K562 (cell line): Measurements from ENCODE around the gene AP1G1. TPM values are rescaled to one million over a fixed set of nuclear protein-coding genes. Genes with fewer than 3 reads are reported as not detected.

Source experiments
- CBX3 ChIP-seq, 2 experiments: IDR thresholded peaks; 1 replicate in 1 of 2; 2 replicates in 1 of 2; pipeline ENCODE4 v1.6.1; 2012; ENCODE audit warnings: inconsistent platforms in 2 of 2, low read length in 2 of 2, borderline replicate concordance in 1 of 2, control low read depth in 1 of 2
- CREB1 ChIP-seq, 2 experiments: sonication (generic) in 1 of 2; formaldehyde crosslinking in 1 of 2; IDR thresholded peaks; 2 replicates each; pipeline versions ENCODE4 v1.6.1 to v1.8.0; 2012 to 2022; ENCODE audit warnings: inconsistent platforms in 1 of 2, mild to moderate bottlenecking in 1 of 2, missing genetic modification reagents in 1 of 2, moderate library complexity in 1 of 2
- FOXA3 ChIP-seq, 2 experiments: fragments of 450-650 bp in 1 of 2; sonication (generic) in 1 of 2; formaldehyde crosslinking; IDR thresholded peaks in 1 of 2; conservative IDR thresholded peaks in 1 of 2; 2 replicates each; pipeline versions ENCODE4 v1.4.0 to v1.8.0; 2020 to 2022; ENCODE audit warnings: mild to moderate bottlenecking in 2 of 2, missing genetic modification reagents in 1 of 2
- GTF3C2 ChIP-seq: IDR thresholded peaks from 3 replicates; pipeline ENCODE4 v1.6.1; 2011; ENCODE audit warnings: borderline replicate concordance, mild to moderate bottlenecking, moderate library complexity; ENCODE audit not compliant: insufficient read length; ENCODE audit errors: extremely low read depth
- XRCC5 ChIP-seq: fragments of 200-400 bp; formaldehyde crosslinking; IDR thresholded peaks from 2 replicates; pipeline ENCODE4 v1.6.1; 2017; ENCODE audit warnings: low read depth, mild to moderate bottlenecking, low read length
- polyA plus RNA-seq, 8 experiments: library from polyadenylated mRNA; depleted of rRNA in 4 of 8; stranded (reverse) in 5 of 8; unstranded in 3 of 8; fragments of >200 nt; fragmentation: Nextera tagmentation in 2 of 8; fragmentation: Illumina TruSeq in 1 of 8; extraction: Ambion mirVana in 2 of 8; extraction: Trizol in 1 of 8; gene quantifications; 2 replicates each; pipeline versions ENCODE4 v1.2.1 to v1.2.3, GENCODE V29; 2011 to 2014; ENCODE audit warnings: inconsistent platforms in 1 of 8, missing spikeins in 1 of 8
- total RNA-seq, 7 experiments: library from RNA; depleted of rRNA in 6 of 7; stranded (reverse); fragments of >200 nt in 6 of 7; fragmentation: Illumina TruSeq in 2 of 7; extraction: Trizol in 2 of 7; gene quantifications; 2 replicates each; pipeline versions ENCODE4 v1.2.1 to v1.2.3, GENCODE V29; 2011 to 2021; ENCODE audit warnings: low replicate concordance in 1 of 7
- TF ChIP-seq, protein P1 (sequence below): fragments of 450-650 bp; IDR thresholded peaks from 2 replicates; pipeline ENCODE4 v1.6.1; 2016; ENCODE audit warnings: mild to moderate bottlenecking, moderate library complexity
- TF ChIP-seq, protein P2 (sequence below): sonication (generic); formaldehyde crosslinking; IDR thresholded peaks from 2 replicates; pipeline ENCODE4 v1.8.0; 2022; ENCODE audit warnings: missing genetic modification reagents, mild to moderate bottlenecking, borderline replicate concordance

AP1G1 gene
- total and polyA plus RNA-seq, 9 of the 15 experiments (the other 6 are each of a cell fraction or from before 2014, with no cell fraction given): 7.0 to 59.2 (median 42.0) TPM

DNA sequence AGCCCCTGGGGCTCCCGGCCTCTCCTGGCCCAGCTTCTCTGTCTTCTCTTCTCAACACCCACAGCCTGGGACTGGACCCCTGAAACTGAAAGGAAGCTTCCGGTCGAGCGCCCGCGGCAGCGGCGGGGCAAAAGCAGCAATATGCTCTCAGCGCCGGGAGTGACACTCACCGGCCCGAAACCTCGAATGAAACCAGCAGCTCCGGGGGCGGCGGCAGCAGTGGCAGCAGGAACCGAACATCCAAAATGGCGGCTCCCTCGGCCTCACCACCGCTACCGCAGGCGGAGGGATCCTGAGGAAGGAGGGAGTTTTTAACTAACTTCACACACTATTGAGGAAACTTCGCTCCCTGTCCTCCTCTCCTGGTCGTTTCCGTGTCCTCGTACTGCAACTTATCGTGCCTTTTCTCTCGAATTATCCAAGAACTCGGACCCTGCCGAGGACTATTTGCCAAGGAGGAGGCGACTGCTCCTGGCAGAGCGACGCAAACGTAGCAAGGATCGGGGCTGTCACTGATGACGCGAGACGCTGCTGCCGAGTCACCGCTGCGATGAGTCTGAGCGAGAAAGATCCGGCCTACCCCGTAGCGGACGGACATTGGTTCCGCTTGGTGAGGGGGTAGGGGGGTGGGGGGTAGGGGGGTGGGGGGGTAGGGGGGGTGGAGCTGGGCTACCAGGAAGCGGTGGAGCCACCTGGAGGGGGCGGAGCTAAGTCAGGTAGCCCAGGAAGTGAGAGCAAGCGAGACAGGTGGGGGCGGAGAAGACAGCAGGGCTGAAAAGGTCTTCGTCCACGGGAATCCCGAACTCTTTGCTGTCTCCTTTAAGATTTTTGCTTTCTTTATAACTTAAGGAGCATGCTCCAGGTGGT lies at the start of gene AP1G1 (continued):
- TF ChIP-seq, protein P1, sequence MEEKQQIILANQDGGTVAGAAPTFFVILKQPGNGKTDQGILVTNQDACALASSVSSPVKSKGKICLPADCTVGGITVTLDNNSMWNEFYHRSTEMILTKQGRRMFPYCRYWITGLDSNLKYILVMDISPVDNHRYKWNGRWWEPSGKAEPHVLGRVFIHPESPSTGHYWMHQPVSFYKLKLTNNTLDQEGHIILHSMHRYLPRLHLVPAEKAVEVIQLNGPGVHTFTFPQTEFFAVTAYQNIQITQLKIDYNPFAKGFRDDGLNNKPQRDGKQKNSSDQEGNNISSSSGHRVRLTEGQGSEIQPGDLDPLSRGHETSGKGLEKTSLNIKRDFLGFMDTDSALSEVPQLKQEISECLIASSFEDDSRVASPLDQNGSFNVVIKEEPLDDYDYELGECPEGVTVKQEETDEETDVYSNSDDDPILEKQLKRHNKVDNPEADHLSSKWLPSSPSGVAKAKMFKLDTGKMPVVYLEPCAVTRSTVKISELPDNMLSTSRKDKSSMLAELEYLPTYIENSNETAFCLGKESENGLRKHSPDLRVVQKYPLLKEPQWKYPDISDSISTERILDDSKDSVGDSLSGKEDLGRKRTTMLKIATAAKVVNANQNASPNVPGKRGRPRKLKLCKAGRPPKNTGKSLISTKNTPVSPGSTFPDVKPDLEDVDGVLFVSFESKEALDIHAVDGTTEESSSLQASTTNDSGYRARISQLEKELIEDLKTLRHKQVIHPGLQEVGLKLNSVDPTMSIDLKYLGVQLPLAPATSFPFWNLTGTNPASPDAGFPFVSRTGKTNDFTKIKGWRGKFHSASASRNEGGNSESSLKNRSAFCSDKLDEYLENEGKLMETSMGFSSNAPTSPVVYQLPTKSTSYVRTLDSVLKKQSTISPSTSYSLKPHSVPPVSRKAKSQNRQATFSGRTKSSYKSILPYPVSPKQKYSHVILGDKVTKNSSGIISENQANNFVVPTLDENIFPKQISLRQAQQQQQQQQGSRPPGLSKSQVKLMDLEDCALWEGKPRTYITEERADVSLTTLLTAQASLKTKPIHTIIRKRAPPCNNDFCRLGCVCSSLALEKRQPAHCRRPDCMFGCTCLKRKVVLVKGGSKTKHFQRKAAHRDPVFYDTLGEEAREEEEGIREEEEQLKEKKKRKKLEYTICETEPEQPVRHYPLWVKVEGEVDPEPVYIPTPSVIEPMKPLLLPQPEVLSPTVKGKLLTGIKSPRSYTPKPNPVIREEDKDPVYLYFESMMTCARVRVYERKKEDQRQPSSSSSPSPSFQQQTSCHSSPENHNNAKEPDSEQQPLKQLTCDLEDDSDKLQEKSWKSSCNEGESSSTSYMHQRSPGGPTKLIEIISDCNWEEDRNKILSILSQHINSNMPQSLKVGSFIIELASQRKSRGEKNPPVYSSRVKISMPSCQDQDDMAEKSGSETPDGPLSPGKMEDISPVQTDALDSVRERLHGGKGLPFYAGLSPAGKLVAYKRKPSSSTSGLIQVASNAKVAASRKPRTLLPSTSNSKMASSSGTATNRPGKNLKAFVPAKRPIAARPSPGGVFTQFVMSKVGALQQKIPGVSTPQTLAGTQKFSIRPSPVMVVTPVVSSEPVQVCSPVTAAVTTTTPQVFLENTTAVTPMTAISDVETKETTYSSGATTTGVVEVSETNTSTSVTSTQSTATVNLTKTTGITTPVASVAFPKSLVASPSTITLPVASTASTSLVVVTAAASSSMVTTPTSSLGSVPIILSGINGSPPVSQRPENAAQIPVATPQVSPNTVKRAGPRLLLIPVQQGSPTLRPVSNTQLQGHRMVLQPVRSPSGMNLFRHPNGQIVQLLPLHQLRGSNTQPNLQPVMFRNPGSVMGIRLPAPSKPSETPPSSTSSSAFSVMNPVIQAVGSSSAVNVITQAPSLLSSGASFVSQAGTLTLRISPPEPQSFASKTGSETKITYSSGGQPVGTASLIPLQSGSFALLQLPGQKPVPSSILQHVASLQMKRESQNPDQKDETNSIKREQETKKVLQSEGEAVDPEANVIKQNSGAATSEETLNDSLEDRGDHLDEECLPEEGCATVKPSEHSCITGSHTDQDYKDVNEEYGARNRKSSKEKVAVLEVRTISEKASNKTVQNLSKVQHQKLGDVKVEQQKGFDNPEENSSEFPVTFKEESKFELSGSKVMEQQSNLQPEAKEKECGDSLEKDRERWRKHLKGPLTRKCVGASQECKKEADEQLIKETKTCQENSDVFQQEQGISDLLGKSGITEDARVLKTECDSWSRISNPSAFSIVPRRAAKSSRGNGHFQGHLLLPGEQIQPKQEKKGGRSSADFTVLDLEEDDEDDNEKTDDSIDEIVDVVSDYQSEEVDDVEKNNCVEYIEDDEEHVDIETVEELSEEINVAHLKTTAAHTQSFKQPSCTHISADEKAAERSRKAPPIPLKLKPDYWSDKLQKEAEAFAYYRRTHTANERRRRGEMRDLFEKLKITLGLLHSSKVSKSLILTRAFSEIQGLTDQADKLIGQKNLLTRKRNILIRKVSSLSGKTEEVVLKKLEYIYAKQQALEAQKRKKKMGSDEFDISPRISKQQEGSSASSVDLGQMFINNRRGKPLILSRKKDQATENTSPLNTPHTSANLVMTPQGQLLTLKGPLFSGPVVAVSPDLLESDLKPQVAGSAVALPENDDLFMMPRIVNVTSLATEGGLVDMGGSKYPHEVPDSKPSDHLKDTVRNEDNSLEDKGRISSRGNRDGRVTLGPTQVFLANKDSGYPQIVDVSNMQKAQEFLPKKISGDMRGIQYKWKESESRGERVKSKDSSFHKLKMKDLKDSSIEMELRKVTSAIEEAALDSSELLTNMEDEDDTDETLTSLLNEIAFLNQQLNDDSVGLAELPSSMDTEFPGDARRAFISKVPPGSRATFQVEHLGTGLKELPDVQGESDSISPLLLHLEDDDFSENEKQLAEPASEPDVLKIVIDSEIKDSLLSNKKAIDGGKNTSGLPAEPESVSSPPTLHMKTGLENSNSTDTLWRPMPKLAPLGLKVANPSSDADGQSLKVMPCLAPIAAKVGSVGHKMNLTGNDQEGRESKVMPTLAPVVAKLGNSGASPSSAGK: no peak; the same call in 1 of the 2 replicates
- peak; percentile 98 for TF ChIP-seq CREB1 (IDR thresholded peaks at IDR 0.05)
- peak; percentile 98 for TF ChIP-seq CREB1 (CRISPR knock-in tag; IDR thresholded peaks at IDR 0.05)
- TF ChIP-seq CBX3 (IDR thresholded peaks at IDR 0.05; ENCODE audit: borderline replicate concordance in 1 of 2, low read length in 2 of 2): no peak
- TF ChIP-seq FOXA3 (CRISPR knock-in tag; conservative IDR thresholded peaks at IDR 0.05 in 1 of 2, IDR thresholded peaks at IDR 0.05 in 1 of 2): 0 out of 4 replicates have a peak, but pooled peaks of 1 of the 2 experiments have one; percentile 26
- TF ChIP-seq XRCC5: peak; percentile 85; the same call in 1 of the 2 replicates
- TF ChIP-seq, protein P2, sequence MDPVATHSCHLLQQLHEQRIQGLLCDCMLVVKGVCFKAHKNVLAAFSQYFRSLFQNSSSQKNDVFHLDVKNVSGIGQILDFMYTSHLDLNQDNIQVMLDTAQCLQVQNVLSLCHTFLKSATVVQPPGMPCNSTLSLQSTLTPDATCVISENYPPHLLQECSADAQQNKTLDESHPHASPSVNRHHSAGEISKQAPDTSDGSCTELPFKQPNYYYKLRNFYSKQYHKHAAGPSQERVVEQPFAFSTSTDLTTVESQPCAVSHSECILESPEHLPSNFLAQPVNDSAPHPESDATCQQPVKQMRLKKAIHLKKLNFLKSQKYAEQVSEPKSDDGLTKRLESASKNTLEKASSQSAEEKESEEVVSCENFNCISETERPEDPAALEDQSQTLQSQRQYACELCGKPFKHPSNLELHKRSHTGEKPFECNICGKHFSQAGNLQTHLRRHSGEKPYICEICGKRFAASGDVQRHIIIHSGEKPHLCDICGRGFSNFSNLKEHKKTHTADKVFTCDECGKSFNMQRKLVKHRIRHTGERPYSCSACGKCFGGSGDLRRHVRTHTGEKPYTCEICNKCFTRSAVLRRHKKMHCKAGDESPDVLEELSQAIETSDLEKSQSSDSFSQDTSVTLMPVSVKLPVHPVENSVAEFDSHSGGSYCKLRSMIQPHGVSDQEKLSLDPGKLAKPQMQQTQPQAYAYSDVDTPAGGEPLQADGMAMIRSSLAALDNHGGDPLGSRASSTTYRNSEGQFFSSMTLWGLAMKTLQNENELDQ (CRISPR knock-in tag): no peak
- no peak for TF ChIP-seq GTF3C2
